HepG2 (cell line): Measurements from ENCODE around the gene MTHFD1L. TPM values are rescaled to one million over a fixed set of nuclear protein-coding genes. Genes with fewer than 3 reads are reported as not detected.

Experiments
- ATAC-seq: fragments of 200-7000 bp; cut with Tn5 transposase; 3 replicates; pipeline ENCODE4 v1.9.1; 2020; ENCODE audit warnings: mild to moderate bottlenecking, moderate library complexity
- BruUV-seq: library from RNA; stranded (reverse); fragments of 400-500 nt; replicated peaks from 2 replicates; lab custom pipeline; 2021; lab: Mats Ljungman, UMichigan
- CTCF ChIA-PET: fragments of 300-600 bp; formaldehyde crosslinking; extraction: SDS; loops from one replicate; lab custom pipeline; 2021; ENCODE audit warnings: low total read pairs, inconsistent platforms, low intra/inter-chr PET ratio; lab: Yijun Ruan, JAX
- POLR2A ChIA-PET: fragments of 350-600 bp; sonication (Branson Sonifier 250); formaldehyde crosslinking; loops from one replicate; lab custom pipeline; 2020; ENCODE audit warnings: antibody characterized with exemption, inconsistent platforms; lab: Yijun Ruan, JAX
- DNase-seq: peaks from one replicate; pipeline ENCODE4 v3.0.0-alpha.2; 2015; ENCODE audit warnings: low spot score
- FAIRE-seq: peaks from 3 replicates; lab custom pipeline; 2011; peaks lifted over from hg19 to GRCh38; lab: Jason Lieb, UNC
- H2AFZ ChIP-seq: one replicate; pipeline ENCODE4 v1.6.1; 2011; ENCODE audit warnings: low read length, inconsistent platforms
- H3K27ac ChIP-seq: fragments of 300-600 bp; 3 replicates; pipeline ENCODE4 v1.8.0; 2011; ENCODE audit warnings: mixed run types, mild to moderate bottlenecking, mixed read lengths, low read length, inconsistent platforms; ENCODE audit not compliant: insufficient read depth; ENCODE audit errors: extremely low read length
- H3K27me3 ChIP-seq, 2 experiments: fragments of 200-600 bp in 1 of 2; 2 replicates in 1 of 2; 3 replicates in 1 of 2; pipeline versions ENCODE4 v1.6.0 to v1.8.0; 2011; ENCODE audit warnings: low read length in 2 of 2, mild to moderate bottlenecking in 2 of 2, moderate library complexity in 2 of 2, inconsistent platforms in 1 of 2; ENCODE audit not compliant: insufficient read depth in 2 of 2, control insufficient read depth in 1 of 2
- H3K36me3 ChIP-seq, 2 experiments: fragments of 200-600 bp in 1 of 2; replicated peaks in 1 of 2; 2 replicates in 1 of 2; 3 replicates in 1 of 2; pipeline versions ENCODE4 v1.5.1 to v1.8.0; 2011; ENCODE audit warnings: low read length in 2 of 2, inconsistent platforms in 1 of 2; ENCODE audit not compliant: insufficient read depth in 2 of 2, control insufficient read depth in 1 of 2
- H3K4me1 ChIP-seq: 2 replicates; pipeline ENCODE4 v1.5.1; 2012; ENCODE audit warnings: low read length, inconsistent platforms; ENCODE audit not compliant: insufficient read depth
- H3K4me2 ChIP-seq: 2 replicates; pipeline ENCODE4 v1.6.0; 2011; ENCODE audit warnings: low read depth, low read length, inconsistent platforms
- H3K4me3 ChIP-seq, 3 experiments: fragments of 200-600 bp in 1 of 3; sonication (generic), shearing (Covaris generic) in 1 of 3; replicated peaks in 1 of 3; 2 replicates each; pipeline ENCODE4 v1.5.1; 2011 to 2016; ENCODE audit warnings: low read length in 3 of 3, inconsistent platforms in 2 of 3, low read depth in 2 of 3, mild to moderate bottlenecking in 2 of 3, control low read depth in 1 of 3, mixed read lengths in 1 of 3; ENCODE audit not compliant: insufficient read depth in 1 of 3
- H3K79me2 ChIP-seq: one replicate; pipeline ENCODE4 v1.6.1; 2011; ENCODE audit warnings: low read length, inconsistent platforms; ENCODE audit not compliant: insufficient read depth
- H3K9ac ChIP-seq: 2 replicates; pipeline ENCODE4 v1.6.0; 2011; ENCODE audit warnings: mild to moderate bottlenecking, low read depth, low read length, inconsistent platforms; ENCODE audit not compliant: insufficient read depth
- H3K9me3 ChIP-seq: 2 replicates; pipeline ENCODE4 v1.5.1; 2012; ENCODE audit warnings: mild to moderate bottlenecking, low read length
- H4K20me1 ChIP-seq: 2 replicates; pipeline ENCODE4 v1.6.0; 2011; ENCODE audit warnings: inconsistent platforms, mild to moderate bottlenecking, low read length, moderate library complexity; ENCODE audit not compliant: insufficient read depth
- BRCA1 ChIP-seq: sonication (generic); formaldehyde crosslinking; IDR thresholded peaks from 2 replicates; pipeline ENCODE4 v1.4.0; 2020; ENCODE audit warnings: missing genetic modification reagents
- GTF3A ChIP-seq: sonication (generic); formaldehyde crosslinking; conservative IDR thresholded peaks from 2 replicates; pipeline ENCODE4 v1.4.0; 2020; ENCODE audit warnings: mild to moderate bottlenecking, missing genetic modification reagents
- HDAC6 ChIP-seq: fragments of 200-600 bp; sonication (generic); IDR thresholded peaks from 2 replicates; pipeline ENCODE4 v1.7.0; 2017; ENCODE audit warnings: mild to moderate bottlenecking, antibody characterized with exemption, low read length, low read depth
- NFYC ChIP-seq: IDR thresholded peaks from 2 replicates; pipeline ENCODE4 v1.6.1; 2016; ENCODE audit warnings: missing genetic modification reagents, missing compliant biosample characterization
- RFXANK ChIP-seq: IDR thresholded peaks from 2 replicates; pipeline ENCODE4 v1.6.1; 2016
- RNF219 ChIP-seq: sonication (generic); formaldehyde crosslinking; IDR thresholded peaks from 2 replicates; pipeline ENCODE4 v1.5.0; 2020; ENCODE audit warnings: mild to moderate bottlenecking, missing genetic modification reagents
- SRSF4 ChIP-seq: fragments of 200-400 bp; formaldehyde crosslinking; IDR thresholded peaks from one replicate; pipeline ENCODE4 v1.6.1; 2018; ENCODE audit warnings: mild to moderate bottlenecking, low read depth, low read length, moderate library complexity; ENCODE audit not compliant: poor library complexity, severe bottlenecking
- ZBTB25 ChIP-seq: IDR thresholded peaks from 2 replicates; pipeline ENCODE4 v1.6.1; 2018; ENCODE audit warnings: missing genetic modification reagents
- ZBTB8A ChIP-seq: sonication (generic); formaldehyde crosslinking; IDR thresholded peaks from 2 replicates; pipeline ENCODE4 v1.4.0; 2020; ENCODE audit warnings: mild to moderate bottlenecking, low read depth, missing genetic modification reagents, borderline replicate concordance
- ZC3H4 ChIP-seq: sonication (generic); formaldehyde crosslinking; IDR thresholded peaks from 2 replicates; pipeline ENCODE4 v1.4.0; 2020; ENCODE audit warnings: missing genetic modification reagents, borderline replicate concordance
- ZNF337 ChIP-seq: sonication (generic); formaldehyde crosslinking; IDR thresholded peaks from 2 replicates; pipeline ENCODE4 v1.5.1; 2020; ENCODE audit warnings: missing genetic modification reagents, low read depth, mild to moderate bottlenecking, borderline replicate concordance
- ZNF558 ChIP-seq: sonication (generic); formaldehyde crosslinking; IDR thresholded peaks from 2 replicates; pipeline ENCODE4 v1.9.0; 2022; ENCODE audit warnings: mild to moderate bottlenecking, missing genetic modification reagents, borderline replicate concordance
- ZNF580 ChIP-seq: IDR thresholded peaks from 2 replicates; pipeline ENCODE4 v1.6.1; 2016; ENCODE audit warnings: low read depth, borderline replicate concordance
- ZNF616 ChIP-seq: sonication (generic); formaldehyde crosslinking; IDR thresholded peaks from 2 replicates; pipeline ENCODE4 v1.5.0; 2020; ENCODE audit warnings: low read depth, mild to moderate bottlenecking, missing genetic modification reagents
- ZSCAN12 ChIP-seq: sonication (generic); formaldehyde crosslinking; IDR thresholded peaks from 2 replicates; pipeline ENCODE4 v1.9.0; 2021; ENCODE audit warnings: mild to moderate bottlenecking, missing genetic modification reagents
- WGBS: methylation state at CpG from one replicate; pipeline ENCODE4 v1.1.6; 2017; ENCODE audit warnings: low lambda C conversion rate; 5-methylcytosine and 5-hydroxymethylcytosine counted together
- in situ Hi-C: cut with HindIII; loops from 2 replicates; pipeline ENCODE4 v1.10.0; 2017; ENCODE audit warnings: low pct_unique_long_range_greater_than_20kb; ENCODE audit not compliant: extremely low pct_ligation_motif_present
- intact Hi-C: fragments of 100-400 bp; cut with micrococcal nuclease; formaldehyde crosslinking; loops from one replicate; pipeline ENCODE4 v1.10.0; 2022; ENCODE audit not compliant: unreplicated experiment
- polyA plus RNA-seq, 8 experiments: library from polyadenylated mRNA; depleted of rRNA in 3 of 8; stranded (reverse) in 7 of 8; unstranded in 1 of 8; fragments of >200 nt; fragmentation: Illumina TruSeq in 4 of 8; extraction: Trizol in 4 of 8; gene quantifications; 2 replicates each; pipeline versions ENCODE4 v1.2.1 to v1.2.3, GENCODE V29; 2011 to 2016; ENCODE audit warnings: low read depth in 4 of 8, missing spikeins in 1 of 8, mixed read lengths in 1 of 8; ENCODE audit not compliant: insufficient read depth in 1 of 8
- total RNA-seq, 5 experiments: library from RNA; depleted of rRNA; stranded (reverse); fragments of >200 nt; fragmentation: Illumina TruSeq; extraction: Trizol; gene quantifications; 2 replicates each; pipeline ENCODE4 v1.2.3, GENCODE V29; 2016; ENCODE audit warnings: low read depth in 1 of 5
- TF ChIP-seq, protein P1 (sequence below): sonication (generic); formaldehyde crosslinking; IDR thresholded peaks from 2 replicates; pipeline ENCODE4 v1.8.1; 2023; ENCODE audit warnings: mild to moderate bottlenecking, moderate library complexity, missing genetic modification reagents

The MTHFD1L gene
- total and polyA plus RNA-seq, 2 of the 13 experiments (the other 11 are each of a cell fraction or from before 2014, with no cell fraction given): 24.0 to 39.6 TPM

GRCh38 chr6:150971219-150971618, 105.7 kb downstream of the MTHFD1L start:
- no peak overlapping the region for H3K9ac ChIP-seq
- no peak overlapping the region for H3K4me3 ChIP-seq
- H3K4me1 ChIP-seq: no peaks in the 10 kb centered on the region
- no peaks in the 10 kb centered on the region for H4K20me1 ChIP-seq
- no peak overlapping the region for H2AFZ ChIP-seq
- no peak for TF ChIP-seq RNF219 (CRISPR knock-in tag)
- TF ChIP-seq ZNF580 (CRISPR knock-in tag): no peak
- TF ChIP-seq BRCA1 (CRISPR knock-in tag): no peak
- TF ChIP-seq, protein P1, sequence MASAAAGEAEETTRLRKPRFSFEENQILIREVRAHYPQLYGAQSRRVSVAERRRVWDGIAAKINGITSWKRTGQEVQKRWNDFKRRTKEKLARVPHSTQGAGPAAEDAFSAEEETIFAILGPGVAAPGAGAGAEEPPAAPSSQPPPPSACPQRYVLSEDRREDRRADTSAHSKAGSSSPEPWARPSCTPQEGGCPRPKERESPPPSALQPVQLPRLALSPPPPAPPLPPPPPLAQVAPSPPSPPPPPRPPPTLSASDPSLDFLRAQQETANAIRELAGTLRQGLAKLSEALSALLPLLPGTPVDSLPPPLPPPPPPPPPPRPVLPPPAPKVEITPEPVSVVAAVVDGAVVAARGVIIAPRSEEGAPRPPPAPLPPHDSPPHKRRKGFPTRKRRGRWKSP (CRISPR knock-in tag): no peak
- TF ChIP-seq NFYC (CRISPR knock-in tag): no peak
- no peak for TF ChIP-seq ZBTB25 (CRISPR knock-in tag)
- no peak for TF ChIP-seq HDAC6
- TF ChIP-seq ZC3H4 (CRISPR knock-in tag): no peak
- TF ChIP-seq ZSCAN12: no peak
- no peak for TF ChIP-seq RFXANK (CRISPR knock-in tag)
- no peak for TF ChIP-seq ZNF616 (CRISPR knock-in tag)
- TF ChIP-seq ZNF337: no peak
- TF ChIP-seq GTF3A (CRISPR knock-in tag): no peak
- TF ChIP-seq ZNF558 (CRISPR knock-in tag): no peak
- TF ChIP-seq SRSF4: no peak
- TF ChIP-seq ZBTB8A (CRISPR knock-in tag): no peak
- FAIRE-seq: no peak
- ChIA-PET POLR2A (no interaction called here), CTCF (no interaction called here)
- BruUV-seq: no TSS peak
- ATAC-seq: no peak
- intact Hi-C loops: no loop called here
- 92% methylated on average over 8 of the region's 8 CpGs for WGBS
- H3K4me2 ChIP-seq: no peak overlapping the region
- peaks cover 18 to 54% of the 10 kb centered on the region in 2 experiments for H3K36me3 ChIP-seq
- no peaks in the 10 kb centered on the region for H3K27me3 ChIP-seq
- no peak for DNase-seq
- H3K9me3 ChIP-seq: no peaks in the 10 kb centered on the region
- H3K79me2 ChIP-seq: no peaks in the 10 kb centered on the region
- in situ Hi-C loops: no loop called here
- H3K27ac ChIP-seq: no peak overlapping the region
